ENCODE results near the gene CDK10.

The CDK10 gene

DNA sequence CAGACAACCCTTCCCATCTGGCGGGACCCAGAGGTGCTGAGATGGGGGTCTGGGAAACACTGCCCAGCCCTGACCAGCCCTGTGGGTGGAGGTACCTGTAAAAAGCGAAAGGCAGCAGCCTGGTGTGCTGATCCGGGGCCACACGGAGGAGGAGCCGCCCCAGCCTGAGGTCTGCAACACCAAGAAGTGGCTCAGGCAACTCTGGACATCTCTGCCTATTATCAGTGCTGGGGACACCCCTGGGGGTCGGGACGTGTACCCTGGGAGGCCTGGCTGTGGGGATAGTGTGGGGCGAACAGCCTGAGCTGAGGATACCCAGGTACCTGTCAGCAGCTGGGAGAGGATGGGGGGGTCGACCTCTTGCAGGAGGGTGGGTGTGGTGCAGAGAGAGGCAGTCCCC is 52.9 kb downstream of the CDK10 start:
- peak overlapping the region; percentile 32 for H3K27ac Mint-ChIP-seq

GRCh38 chr16:89741342-89742014 is 55.0 kb downstream of the CDK10 start:
- DNase-seq (ENCODE audit: low spot score in 2 of 2), result no peak
- H3K36me3 Mint-ChIP-seq, result peaks cover 95% of the 10 kb centered on the region
- peak overlapping the region; percentile 34 for H3K27ac Mint-ChIP-seq
- H3K4me3 Mint-ChIP-seq, result no peak overlapping the region
- ATAC-seq, result no peak
- H3K9me3 Mint-ChIP-seq, result no peaks in the 10 kb centered on the region
- peaks cover 33% of the 10 kb centered on the region for H3K4me1 Mint-ChIP-seq

More for the DNA sequence above, 52.9 kb downstream of the CDK10 start:
- no peaks in the 10 kb centered on the region for H3K9me3 Mint-ChIP-seq
- ATAC-seq (no peak), DNase-seq (ENCODE audit: low spot score in 2 of 2) (no peak)
- peaks cover 38% of the 10 kb centered on the region for H3K4me1 Mint-ChIP-seq
- H3K4me3 Mint-ChIP-seq, result no peak overlapping the region
- H3K36me3 Mint-ChIP-seq, result peaks cover 100% of the 10 kb centered on the region

DNA sequence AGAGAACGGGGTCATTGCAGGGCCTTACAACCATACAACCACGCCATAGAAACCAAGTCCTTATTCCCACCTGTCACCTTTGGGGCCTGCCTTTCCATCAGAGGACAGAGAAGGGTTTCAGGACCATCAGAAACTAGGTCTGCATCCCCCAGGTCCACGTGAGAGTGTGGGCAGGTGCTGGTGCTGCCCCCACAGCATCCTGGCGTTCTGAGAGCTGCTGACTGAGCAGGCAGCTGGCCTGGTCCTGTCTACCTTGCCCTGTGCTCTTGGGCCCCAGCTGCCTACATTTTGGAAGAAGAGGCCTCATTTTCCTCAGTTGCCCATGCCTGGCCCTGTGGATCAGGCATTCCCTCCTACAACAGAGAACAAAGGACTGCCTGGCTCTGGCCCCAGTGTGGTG is 56.5 kb downstream of the CDK10 start:
- H3K36me3 Mint-ChIP-seq, result peaks cover 93% of the 10 kb centered on the region
- H3K4me1 Mint-ChIP-seq, result peaks cover 19% of the 10 kb centered on the region
- ATAC-seq (peak; percentile 26), DNase-seq (ENCODE audit: low spot score in 2 of 2) (no peak)
- H3K27ac Mint-ChIP-seq, result peak overlapping the region; percentile 77
- no peak overlapping the region for H3K4me3 Mint-ChIP-seq
- H3K9me3 Mint-ChIP-seq, result no peaks in the 10 kb centered on the region

GRCh38 chr16:89744813-89745212 is 58.3 kb downstream of the CDK10 start:
- no peaks in the 10 kb centered on the region for H3K9me3 Mint-ChIP-seq
- H3K4me1 Mint-ChIP-seq, result peaks cover 8% of the 10 kb centered on the region
- ATAC-seq, result no peak
- no peak overlapping the region for H3K27ac Mint-ChIP-seq
- H3K4me3 Mint-ChIP-seq, result no peak overlapping the region
- no peak for DNase-seq (ENCODE audit: low spot score in 2 of 2)
- H3K36me3 Mint-ChIP-seq, result peaks cover 93% of the 10 kb centered on the region

All from stimulated activated effector memory CD8-positive, alpha-beta T cell treated with anti-CD3 and anti-CD28 coated beads, Interleukin-12 subunit alpha, Interleukin-12 subunit beta, amount 100 ng/mL, for 72 hours (primary cell).